ENCODE data around the gene ZNF750.

Gene ZNF750

GRCh38 chr17:82839617-82840292 is at the start of gene ZNF750:
Gene ZNF750 (minus strand): TSS chr17:82840022. CDS start chr17:82832454, 7,568 bp downstream.
- DNase-seq: no peak

GRCh38 chr17:82888583-82889495 is 49.0 kb upstream of the ZNF750 start:
- no peak for DNase-seq

- DNase-seq: no peak
These were observed 47.7 kb upstream of the ZNF750 start for GRCh38 chr17:82887255-82888164.

- no peak for DNase-seq
These were observed 45.1 kb upstream of the ZNF750 start for GRCh38 chr17:82884970-82885353.

- no peak for DNase-seq
These were observed 44.6 kb upstream of the ZNF750 start for GRCh38 chr17:82884341-82884969.

- DNase-seq: no peak
These were observed 43.7 kb upstream of the ZNF750 start for GRCh38 chr17:82883419-82884031.

- DNase-seq: no peak
These were observed 43.0 kb upstream of the ZNF750 start for GRCh38 chr17:82882715-82883418.

- DNase-seq: no peak
These were observed 42.3 kb upstream of the ZNF750 start for GRCh38 chr17:82881900-82882714.

- DNase-seq: no peak
These were observed 41.6 kb upstream of the ZNF750 start for GRCh38 chr17:82881324-82881823.

- no peak for DNase-seq
These were observed 41.0 kb upstream of the ZNF750 start for GRCh38 chr17:82880620-82881323.

- DNase-seq: no peak
These were observed 39.4 kb upstream of the ZNF750 start for GRCh38 chr17:82879241-82879640.

GRCh38 chr17:82878527-82878926 is 38.7 kb upstream of the ZNF750 start:
- no peak for DNase-seq

- no peak for DNase-seq
These were observed 37.0 kb upstream of the ZNF750 start for GRCh38 chr17:82876602-82877379.

GRCh38 chr17:82876149-82876548 is 36.3 kb upstream of the ZNF750 start:
- DNase-seq: no peak

- DNase-seq: no peak
These were observed 35.6 kb upstream of the ZNF750 start for GRCh38 chr17:82875407-82875856.

GRCh38 chr17:82874011-82874835 is 34.4 kb upstream of the ZNF750 start:
- DNase-seq: no peak

- DNase-seq: no peak
These were observed 33.7 kb upstream of the ZNF750 start for GRCh38 chr17:82873521-82873920.
